Measurements from ENCODE around the gene PNMA6A.
A peak's percentile ranks its signal among the peaks of the same experiment; 100 is the strongest.
"Not testable (repeated sequence)": the region's sequence is repeated elsewhere in the genome, so short reads cannot be mapped to it uniquely, and the experiment has no call there.

The PNMA6A gene

DNA sequence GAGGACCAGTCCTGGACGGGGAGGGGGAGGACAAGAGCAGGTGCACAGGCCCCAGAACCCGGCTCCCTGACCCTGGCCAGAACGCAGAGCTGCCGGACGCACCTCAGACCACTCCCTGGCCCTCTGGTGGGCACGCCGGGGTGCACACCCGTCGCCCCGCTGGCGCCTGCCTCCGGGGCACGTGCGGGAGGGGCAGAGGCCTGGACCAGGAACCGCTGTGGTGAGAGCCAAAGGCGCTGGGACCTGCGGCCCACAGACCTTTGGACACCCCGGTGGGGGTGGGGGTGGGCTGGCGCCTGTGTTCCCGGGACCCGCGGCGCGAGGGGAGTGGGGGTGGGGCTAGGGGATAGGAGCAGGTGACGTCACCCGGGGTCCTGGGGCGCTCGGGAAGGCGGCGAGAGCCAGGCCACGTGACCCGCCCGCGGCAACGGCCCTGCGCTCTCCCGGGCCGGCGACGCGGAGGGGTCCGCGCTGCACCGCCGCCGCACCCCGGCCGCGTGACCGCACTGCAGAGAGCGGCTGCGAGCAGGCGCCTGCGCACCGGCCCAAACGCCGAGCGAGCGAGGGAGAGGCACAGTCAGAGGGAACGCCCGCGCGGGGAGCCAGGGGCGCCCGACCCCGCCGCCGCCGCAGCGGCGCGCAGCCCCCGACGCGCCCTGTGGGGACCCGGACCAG lies at the start of gene PNMA6A:
Gene PNMA6A, plus strand, starts transcription at position 546 of the 675 bp plus-strand sequence. CDS start 609 bp downstream, outside the sequence.
- not testable (repeated sequence) for FAIRE-seq

DNA sequence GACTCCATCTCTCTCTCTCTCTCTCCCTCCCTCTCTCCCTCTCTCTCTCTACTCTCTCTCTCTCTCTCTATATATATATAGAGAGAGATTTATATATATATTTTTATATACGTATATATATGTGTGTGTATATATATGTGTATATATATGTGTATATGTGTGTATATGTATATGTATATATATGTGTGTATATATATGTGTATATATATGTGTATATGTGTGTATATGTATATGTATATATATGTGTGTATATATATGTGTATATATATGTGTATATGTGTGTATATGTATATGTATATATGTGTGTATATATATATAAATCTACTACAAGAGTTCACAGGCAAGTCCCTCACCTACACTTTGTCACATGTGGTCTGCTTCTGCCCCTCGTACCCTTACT lies 45.8 kb upstream of the PNMA6A start:
- FAIRE-seq = not testable (repeated sequence)

DNA sequence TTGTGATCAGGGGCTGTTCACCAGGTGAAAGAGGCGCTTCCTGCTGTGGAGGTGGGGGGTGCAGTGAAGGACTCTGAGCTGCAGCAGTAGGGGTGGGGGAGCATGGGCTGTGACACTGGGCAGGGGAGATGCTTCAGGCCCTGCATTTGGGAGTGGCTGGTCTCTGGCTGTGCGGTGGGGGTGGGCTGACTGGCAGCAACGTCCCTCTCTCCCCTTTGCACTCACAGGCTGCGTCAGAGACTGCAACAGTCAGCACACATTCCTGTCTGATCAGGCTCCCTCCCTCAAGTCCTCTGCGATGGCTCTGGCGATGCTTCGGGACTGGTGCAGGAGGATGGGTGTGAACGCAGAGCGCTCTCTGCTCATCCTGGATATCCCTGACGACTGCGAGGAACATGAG lies 43.8 kb upstream of the PNMA6A start:
- not testable (repeated sequence) for FAIRE-seq

DNA sequence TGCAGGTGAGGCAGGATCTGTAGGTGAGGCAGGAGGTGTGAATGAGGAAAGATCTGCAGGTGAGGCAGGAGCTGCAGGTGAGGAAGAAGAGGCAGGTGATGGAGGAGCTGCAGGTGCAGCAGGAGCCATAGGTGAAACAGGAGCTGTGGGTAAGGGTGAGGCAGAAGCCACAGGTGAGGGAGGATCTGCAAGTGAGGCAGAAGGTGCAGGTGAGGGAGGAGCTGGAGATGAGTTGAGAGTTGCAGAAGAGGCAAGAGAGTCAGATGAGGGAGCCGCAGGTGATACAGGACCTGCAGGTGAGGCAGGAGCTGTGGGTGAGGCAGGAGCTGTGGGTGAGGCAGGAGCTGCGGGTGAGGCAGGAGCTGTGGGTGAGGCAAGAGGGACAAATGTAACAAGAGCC lies 43.1 kb upstream of the PNMA6A start:
- no peak for FAIRE-seq

DNA sequence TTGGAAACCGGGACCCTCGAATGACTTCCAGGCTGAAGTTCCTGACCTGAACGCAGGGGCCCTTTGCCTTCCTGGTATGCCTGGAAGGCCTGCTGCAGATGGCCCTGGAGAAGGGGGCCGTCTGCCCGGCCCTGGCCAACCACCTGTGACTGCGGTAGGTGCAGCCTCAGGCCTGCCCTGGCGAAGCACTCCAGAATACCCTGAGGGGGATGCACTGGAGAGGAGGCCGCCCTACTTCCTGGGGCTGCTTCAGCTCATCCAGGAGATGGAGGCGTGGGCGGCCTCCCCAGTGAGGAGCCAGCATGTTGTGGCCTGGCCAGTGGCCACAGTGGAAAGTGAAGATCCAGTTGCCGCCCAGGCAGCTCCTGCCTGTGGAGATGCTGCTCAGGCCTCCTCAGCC lies 42.4 kb upstream of the PNMA6A start:
- FAIRE-seq = no peak

DNA sequence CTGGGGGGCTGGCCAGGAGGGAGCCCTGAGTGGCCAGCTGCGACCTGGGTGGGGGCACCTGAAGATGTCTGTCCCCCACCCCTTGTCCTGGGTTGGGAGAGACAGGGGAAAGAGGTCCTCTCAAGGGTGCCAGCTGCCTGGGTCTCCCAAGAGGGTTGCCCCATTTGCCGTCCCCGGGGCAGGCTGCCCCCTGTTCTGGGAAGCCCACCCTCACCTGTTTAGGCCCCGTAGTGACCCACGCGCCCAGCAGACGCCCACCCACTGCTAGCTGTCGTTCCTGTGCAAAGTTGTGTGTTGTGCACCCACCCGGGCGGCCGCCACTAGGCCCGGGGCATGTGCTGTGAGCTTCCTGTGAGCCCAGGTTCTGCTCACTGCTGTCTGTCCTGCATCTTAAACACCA lies 41.5 kb upstream of the PNMA6A start:
- no peak for FAIRE-seq

DNA sequence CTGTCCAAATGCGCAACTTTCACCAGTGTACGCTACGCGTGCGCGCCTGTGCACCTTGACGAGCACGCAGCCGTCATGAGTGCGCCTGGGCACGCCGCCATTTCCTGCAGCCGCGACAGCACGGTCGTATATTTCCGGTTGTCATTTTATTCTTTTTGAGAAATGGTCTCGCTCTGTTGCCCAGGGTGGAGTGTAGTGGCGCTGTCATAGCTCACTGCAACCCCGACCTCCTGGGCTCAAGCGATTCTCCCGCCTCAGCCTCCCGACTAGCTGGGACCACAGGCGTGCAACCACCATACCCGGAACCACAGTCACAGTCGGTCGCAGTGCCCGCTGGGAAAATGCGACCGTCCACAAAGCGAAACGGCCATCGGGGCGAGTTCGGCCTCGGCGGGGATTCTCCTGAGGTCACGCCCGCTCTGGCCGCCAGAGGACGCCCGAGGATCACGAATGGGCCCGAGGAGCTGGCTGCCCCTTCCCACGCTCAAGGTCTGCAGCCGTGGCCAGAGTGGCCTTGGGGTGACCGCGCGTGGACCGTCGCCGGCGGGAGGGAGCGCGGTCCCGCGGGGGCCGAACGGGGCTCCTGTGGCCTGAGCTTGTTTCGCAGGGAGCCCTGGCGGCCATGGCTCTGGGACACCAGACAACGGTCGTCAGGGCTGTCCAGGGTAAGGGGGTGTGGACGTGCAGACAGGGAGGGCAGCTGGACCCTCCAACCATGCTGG lies 39.7 kb upstream of the PNMA6A start:
- peak; percentile 62 for FAIRE-seq

DNA sequence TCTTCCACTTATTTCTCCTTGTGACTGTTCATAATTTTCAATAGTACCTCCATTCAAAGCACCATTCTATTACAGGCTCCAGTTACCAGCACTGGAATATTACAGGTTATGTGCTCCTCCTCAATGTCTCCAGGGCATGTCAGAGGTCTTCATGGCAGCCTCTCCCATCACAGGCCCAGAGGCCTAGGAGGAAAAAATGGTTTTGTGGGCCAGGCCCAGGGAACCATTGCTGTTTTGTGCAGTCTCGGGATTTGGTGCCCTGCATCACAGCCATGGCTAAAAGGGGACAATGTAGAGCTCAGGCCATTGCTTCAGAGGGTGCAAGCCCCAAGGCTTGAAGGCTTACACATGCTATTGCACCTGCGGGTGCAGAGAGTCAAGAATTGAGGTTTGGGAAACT lies 23.2 kb upstream of the PNMA6A start:
- no peak for FAIRE-seq

DNA sequence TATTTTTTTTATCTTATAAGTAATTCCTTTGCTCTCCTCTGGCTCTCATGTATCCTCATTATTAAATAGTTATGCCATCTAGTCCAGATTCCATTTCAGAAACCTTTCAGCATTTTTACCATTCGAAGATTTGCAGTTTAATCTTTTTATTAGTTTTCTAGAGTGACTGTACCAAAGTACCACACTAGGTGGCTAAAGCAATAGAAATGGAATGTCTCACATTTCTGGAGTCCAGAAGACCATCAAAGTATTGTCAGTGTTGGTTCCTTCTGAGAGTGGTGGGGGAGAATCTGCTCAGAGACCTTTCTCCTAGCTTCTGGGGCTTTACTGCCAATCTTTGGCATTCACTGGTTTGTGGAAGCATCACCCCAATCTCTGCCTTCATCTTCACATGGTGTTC lies 19.7 kb upstream of the PNMA6A start:
- FAIRE-seq = no peak

DNA sequence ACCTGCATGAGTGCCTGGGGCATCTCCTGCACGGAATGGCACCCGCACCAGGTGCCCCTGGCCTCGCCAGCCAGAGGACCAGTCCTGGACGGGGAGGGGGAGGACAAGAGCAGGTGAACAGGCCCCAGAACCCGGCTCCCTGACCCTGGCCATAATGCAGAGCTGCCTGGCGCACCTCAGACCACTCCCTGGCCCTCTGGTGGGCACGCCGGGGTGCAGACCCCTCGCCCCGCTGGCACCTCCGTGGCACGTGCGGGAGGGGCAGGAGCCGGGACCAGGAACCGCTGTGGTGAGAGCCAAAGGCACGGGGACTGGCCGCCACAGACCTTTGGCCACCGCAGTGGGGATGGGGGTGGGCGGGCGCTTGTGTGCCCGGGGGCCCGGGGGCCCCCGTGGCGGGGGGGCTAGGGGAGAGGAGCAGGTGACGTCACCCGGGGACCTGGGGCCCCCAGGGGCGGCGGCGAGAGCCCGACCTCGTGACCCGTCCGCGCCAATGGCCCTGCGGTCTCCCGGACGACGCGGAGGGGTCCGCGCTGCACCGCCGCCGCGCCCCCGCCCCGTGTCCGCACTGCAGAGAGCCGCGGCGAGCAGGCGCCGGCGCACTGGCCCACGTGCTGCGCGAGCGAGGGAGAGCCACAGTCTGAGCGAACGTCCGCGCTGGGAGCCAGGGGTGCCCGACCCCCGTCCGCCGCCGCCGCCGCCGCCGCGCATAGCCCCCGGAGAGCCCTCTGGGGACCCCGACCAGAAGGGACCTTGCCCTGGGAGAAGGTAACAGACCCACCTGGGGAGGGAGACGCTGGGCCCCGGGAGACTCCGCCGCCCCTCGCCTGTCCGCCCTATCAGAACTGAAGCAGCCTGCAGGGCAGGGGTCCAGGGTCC lies 16.1 kb upstream of the PNMA6A start, which contains the start of gene PNMA3:
Gene PNMA3, plus strand, starts transcription at position 600 of the 879 bp plus-strand sequence. CDS start 586 bp downstream, outside the sequence.
- FAIRE-seq = no peak

DNA sequence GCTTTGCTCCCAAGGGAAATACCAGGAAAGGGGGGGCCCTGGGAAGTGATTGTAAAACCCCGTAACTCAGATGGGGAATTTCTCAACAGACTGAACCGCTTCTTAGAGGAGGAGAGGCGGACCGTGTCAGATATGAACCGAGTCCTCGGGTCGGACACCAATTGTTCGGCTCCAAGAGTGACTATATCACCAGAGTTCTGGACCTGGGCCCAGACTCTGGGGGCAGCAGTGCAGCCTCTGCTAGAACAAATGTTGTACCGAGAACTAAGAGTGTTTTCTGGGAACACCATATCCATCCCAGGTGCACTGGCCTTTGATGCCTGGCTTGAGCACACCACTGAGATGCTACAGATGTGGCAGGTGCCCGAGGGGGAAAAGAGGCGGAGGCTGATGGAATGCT lies 15.0 kb upstream of the PNMA6A start:
- no peak for FAIRE-seq

DNA sequence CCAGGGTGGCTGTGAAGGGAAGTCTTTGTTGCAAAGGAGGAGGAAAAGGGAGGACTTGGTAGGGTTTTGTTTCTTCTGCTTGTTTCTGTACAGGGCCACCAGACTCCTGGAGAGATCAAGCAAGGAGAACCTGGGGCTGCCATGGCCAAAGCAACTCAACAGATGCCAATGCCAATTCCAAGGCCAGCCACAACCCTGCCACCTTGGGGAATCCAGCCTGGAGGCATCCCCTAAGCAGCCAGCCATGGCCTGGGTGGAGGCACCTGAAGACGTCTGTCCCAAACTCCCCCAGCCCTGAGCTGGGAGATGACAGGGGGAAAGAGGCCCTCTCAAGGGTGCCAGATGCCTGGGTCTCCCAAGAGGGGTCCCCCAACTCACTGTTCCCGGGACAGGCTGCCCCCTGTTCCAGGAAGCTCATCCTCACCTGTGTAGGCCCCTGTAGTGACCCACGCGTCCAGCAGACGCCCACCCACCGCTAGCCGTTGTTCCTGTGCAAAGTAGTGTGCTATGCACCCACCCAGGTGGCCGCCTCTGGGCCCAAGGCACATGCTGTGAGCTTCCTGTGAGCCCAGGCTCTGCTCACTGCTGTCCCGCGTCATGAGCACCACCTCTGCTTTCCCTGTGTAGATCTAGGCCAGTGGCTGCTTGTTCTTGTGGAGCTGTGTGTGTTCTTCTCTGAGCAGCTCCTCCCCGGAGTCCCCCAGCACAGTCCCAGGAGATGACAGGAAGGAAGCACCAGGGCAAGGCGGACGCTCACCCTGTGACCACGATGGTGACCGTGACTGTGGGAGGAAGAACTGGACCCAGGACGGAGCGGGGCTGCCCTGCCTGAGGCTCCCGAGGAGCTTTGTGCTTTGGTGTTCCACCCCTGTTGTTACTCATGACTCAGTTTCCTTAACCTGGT lies 12.8 kb upstream of the PNMA6A start:
- no peak for FAIRE-seq

DNA sequence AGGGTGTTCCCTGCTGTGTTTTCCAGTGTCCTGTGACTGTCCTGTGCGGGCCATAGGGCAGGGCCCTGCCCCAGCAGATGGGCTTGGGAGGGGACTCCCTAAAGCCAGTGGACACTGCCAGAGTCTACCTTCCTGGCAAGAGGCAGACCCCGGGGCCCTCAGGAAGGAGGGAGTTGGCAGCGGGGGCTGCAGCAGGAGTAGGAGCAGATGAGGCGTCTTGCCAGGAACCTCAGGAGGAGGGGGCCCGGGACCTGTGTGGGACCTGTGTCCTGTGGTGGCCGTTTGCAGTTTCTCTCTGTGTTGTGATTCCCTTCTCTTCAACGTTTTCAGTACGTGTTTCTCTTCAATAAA lies 12.2 kb upstream of the PNMA6A start:
- no peak for FAIRE-seq

DNA sequence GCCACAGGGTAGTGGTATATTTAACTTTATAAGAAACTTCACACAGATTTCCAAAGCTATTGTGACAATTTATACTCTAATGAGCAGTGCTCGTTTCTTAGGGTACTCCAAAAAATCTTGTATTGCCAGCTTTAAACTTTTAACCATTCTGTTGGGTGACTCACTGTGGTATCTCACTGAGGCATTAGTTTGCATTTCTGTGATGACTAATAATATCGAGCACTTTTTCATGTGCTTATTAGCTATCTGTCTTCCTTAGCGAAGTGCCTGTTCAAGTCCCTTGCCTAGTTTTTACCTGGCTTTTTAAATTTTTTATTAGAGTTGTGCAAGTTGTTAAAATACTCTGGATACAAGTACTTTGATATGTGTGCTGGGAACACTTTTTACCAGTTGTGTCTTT lies 10.5 kb upstream of the PNMA6A start:
- FAIRE-seq = no peak

DNA sequence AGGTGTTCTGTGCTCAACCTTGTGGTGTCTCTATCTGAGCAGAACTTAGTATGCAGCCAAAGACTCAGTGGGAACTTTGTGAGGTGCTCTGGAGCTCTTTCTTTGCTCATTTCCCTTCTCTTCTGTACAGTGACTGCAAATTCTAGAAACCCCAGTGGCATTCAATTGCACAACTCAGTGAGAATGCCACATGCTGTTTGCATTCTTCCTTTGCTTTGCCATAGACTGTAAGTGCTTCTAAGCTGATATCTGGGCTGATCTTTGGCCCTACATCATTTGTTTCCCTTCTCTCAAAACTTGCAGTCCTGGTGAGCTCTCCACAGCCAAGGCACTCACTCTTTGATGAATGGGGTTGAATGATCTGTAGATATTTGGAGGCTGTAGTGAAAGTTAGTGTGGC lies 8.9 kb upstream of the PNMA6A start:
- no peak for FAIRE-seq

DNA sequence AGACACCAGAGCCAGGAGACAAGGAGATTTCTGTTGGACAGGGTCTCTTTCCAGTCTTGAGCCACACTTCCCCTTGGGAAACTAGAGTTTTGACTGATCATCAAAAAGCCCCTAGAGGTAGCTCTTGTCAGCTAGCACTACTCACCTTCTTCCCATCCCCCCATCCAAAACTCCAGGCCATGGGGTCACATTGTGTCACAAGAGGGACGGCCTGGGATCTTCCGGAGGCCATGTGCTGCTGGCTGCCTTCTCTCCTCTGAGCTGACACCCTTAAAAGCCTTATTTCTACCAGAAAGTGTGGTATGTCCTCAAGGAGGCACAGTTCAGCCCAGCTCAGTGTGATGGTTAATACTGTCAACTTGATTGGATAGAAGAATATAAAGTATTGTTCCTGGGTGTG lies 8.2 kb upstream of the PNMA6A start:
- FAIRE-seq = no peak

DNA sequence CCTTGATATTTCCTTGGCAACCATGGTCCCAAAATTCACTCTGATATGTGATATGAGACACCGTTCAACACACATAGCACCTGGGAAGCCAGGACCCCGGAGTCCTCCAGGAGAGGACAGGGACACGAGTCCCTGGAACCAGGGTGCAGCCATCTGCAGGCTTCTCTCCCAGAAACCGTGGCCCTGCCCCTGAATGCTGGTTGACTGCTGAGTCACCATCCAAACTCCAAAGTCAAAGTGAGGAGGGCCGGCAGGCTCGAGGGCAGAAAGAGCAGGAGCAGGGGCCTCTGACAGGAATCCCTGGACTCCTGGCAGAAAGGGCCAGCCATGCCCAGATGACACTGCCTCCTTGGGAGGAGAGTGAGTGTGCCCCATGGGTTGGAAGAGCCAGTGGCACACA lies 6.9 kb upstream of the PNMA6A start:
- FAIRE-seq = no peak

DNA sequence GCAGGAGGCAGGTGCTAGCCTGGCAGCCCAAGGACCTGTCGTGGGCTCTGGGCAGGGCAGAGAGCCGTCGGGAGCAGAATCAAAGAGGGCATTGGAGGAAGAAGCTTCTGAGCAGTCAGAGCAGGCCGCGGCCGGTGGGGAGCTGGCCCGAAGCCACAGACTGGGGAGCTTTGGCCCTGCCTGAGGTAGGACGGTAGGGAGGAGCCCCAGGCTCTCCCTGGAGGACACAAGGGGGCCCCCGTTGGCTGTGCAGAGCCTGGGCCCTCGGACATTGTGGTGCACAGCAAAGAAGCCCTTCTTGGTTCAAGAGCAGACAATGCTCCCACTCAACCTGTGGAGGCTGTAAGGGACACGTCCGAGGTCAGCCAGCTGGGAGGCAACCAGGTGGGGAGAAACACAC lies 5.9 kb upstream of the PNMA6A start:
- not testable (repeated sequence) for FAIRE-seq

DNA sequence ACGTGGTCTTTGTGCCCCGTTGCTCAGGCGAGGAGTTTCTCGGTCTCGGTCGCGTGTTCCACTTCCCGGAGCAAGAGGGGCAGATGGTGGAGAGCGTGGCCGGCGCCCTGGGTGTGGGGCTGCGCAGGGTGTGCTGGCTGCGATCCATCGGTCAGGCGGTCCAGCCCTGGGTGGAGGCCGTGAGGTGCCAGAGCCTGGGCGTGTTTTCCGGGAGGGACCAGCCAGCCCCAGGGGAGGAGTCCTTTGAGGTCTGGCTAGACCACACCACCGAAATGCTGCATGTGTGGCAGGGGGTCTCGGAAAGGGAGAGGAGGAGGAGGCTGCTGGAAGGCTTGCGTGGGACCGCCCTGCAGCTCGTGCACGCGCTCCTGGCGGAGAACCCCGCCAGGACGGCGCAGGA lies 1.1 kb downstream of the PNMA6A start:
- FAIRE-seq = not testable (repeated sequence)

DNA sequence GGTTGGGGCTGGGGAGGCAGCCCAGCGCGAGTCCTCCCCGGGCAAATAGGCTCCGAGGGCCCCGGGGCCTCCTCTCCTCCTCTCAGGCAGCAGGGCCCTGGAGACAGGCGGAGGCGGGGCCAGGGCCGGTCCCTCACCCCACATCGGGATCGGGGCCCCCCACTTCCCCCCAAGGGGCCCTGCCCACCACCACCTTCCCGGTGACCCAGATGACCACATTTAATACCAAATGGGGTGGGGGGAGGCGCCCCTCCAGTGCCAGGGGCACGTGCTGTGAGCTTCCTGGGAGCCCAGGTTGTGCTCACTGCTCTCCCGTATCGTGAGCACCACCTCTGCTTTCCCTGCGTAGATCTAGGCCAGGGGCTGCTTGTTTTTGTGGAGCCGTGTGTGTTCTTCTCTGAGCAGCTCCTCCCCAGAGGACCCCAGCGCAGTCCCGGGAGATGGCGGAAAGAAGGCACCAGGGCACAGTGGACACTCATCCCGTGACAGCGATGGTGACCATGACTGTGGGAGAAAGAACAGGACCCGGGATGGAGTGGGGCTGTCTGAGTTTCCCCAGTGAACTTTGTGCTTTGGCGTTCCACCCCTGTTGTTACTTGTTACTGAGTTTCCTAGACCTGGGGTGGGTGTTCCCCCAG lies 2.1 kb downstream of the PNMA6A start:
- no peak for FAIRE-seq

DNA sequence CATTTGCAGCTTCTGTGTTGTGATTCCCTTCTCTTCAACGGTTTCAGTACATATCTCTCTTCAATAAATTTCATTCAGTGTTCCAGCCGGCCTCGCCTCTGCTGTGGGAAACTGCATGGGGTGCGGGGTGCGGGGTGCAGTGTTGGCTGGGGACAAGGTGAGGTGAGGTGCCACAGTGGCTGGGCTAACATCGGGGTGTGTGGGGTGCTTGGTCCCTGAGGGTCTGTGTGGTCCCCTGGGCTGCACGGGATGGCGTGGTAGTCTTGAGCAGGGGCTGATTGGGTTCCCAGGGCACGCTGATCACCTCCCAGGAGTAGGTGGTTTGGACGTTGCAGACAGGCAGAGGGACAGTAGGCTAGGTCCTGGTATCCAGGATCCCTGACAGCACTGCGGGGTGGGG lies 2.7 kb downstream of the PNMA6A start:
- no peak for FAIRE-seq

DNA sequence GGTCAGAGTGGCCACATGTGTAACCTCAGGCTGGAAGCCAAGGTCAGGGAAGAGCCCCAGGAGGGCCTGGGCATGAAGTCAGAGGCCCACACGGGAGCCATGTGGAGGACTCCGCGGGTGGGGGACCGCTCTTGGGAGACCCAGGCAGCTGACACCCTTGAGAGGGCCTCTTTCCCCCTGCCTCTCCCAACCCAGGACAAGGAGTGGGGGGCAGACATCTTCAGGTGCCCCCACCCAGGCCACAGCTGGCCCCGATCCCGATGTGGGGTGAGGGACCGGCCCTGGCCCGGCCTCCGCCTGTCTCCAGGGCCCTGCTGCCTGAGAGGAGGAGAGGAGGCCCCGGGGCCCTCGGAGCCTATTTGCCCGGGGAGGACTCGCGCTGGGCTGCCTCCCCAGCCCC lies 3.1 kb downstream of the PNMA6A start:
- FAIRE-seq = no peak

All from islet of Langerhans (tissue), 1 donor.